CD8-positive, alpha-beta memory T cell (primary cell): Measurements from ENCODE around the gene FYN. TPM values are rescaled to one million over a fixed set of nuclear protein-coding genes. Genes with fewer than 3 reads are reported as not detected.
A peak's percentile ranks its signal among the peaks of the same experiment; 100 is the strongest.
"Not testable (repeated sequence)": the region's sequence is repeated elsewhere in the genome, so short reads cannot be mapped to it uniquely, and the experiment has no call there.

Source experiments
- CTCF ChIA-PET: fragments of 350-600 bp; sonication (Branson Sonifier 250); formaldehyde crosslinking; loops from one replicate; lab custom pipeline; 2021; ENCODE audit warnings: antibody characterized with exemption; lab: Charles Lee
- POLR2A ChIA-PET: fragments of 350-600 bp; sonication (Branson Sonifier 250); formaldehyde crosslinking; loops from one replicate; lab custom pipeline; 2021; ENCODE audit warnings: antibody characterized with exemption; lab: Charles Lee
- DNase-seq, 5 donors: peaks; one replicate each; pipeline versions ENCODE4 v3.0.0 to v3.0.0-alpha.2; 2020 to 2022; ENCODE audit warnings: mixed read lengths in 1 of 5
- H3K27ac ChIP-seq: one replicate; pipeline ENCODE4 v1.7.0; 2013; ENCODE audit warnings: low read depth, mild to moderate bottlenecking, low read length, moderate library complexity
- H3K27me3 ChIP-seq: 2 replicates; pipeline ENCODE4 v1.7.0; 2013; ENCODE audit warnings: low read length, mild to moderate bottlenecking; ENCODE audit not compliant: insufficient read depth, poor library complexity, severe bottlenecking
- H3K36me3 ChIP-seq: 2 replicates; pipeline ENCODE4 v1.7.0; 2013; ENCODE audit warnings: mild to moderate bottlenecking, low read length, moderate library complexity; ENCODE audit not compliant: insufficient read depth
- H3K4me1 ChIP-seq: 2 replicates; pipeline ENCODE4 v1.7.0; 2013; ENCODE audit warnings: mild to moderate bottlenecking, low read length, moderate library complexity; ENCODE audit not compliant: insufficient read depth
- H3K4me3 ChIP-seq: 2 replicates; pipeline ENCODE4 v1.7.0; 2013; ENCODE audit warnings: mild to moderate bottlenecking, low read length
- H3K9me3 ChIP-seq: 2 replicates; pipeline ENCODE4 v1.7.0; 2013; ENCODE audit warnings: mild to moderate bottlenecking, low read length
- H3K27ac Mint-ChIP-seq, 8 donors: one replicate each; pipeline ENCODE4 v1.8.0; 2020 to 2021; ENCODE audit warnings: mixed read lengths in 8 of 8, mild to moderate bottlenecking in 6 of 8, inconsistent platforms in 3 of 8, moderate library complexity in 3 of 8
- H3K27me3 Mint-ChIP-seq, 2 donors: one replicate each; pipeline ENCODE4 v1.8.0; 2020 to 2021; ENCODE audit warnings: mixed read lengths in 2 of 2, mild to moderate bottlenecking in 1 of 2, moderate library complexity in 1 of 2
- H3K36me3 Mint-ChIP-seq, 3 donors: one replicate each; pipeline ENCODE4 v1.8.0; 2020 to 2021; ENCODE audit warnings: mixed read lengths in 3 of 3, inconsistent platforms in 1 of 3, mild to moderate bottlenecking in 1 of 3
- H3K4me1 Mint-ChIP-seq, 3 donors: one replicate each; pipeline ENCODE4 v1.8.0; 2020 to 2021; ENCODE audit warnings: mixed read lengths in 3 of 3, inconsistent platforms in 1 of 3, mild to moderate bottlenecking in 1 of 3
- H3K4me3 Mint-ChIP-seq, 7 donors: one replicate each; pipeline ENCODE4 v1.8.0; 2020 to 2021; ENCODE audit warnings: mixed read lengths in 7 of 7, mild to moderate bottlenecking in 6 of 7, moderate library complexity in 4 of 7, inconsistent platforms in 2 of 7
- H3K9me3 Mint-ChIP-seq, 5 donors: one replicate each; pipeline ENCODE4 v1.8.0; 2020 to 2022; ENCODE audit warnings: mixed read lengths in 5 of 5, mild to moderate bottlenecking in 3 of 5, moderate library complexity in 2 of 5, inconsistent platforms in 1 of 5
- polyA plus RNA-seq: library from polyadenylated mRNA; unstranded; fragments of 300-500 nt; fragmentation: Illumina TruSeq; gene quantifications from one replicate; pipeline ENCODE4 v1.2.3, GENCODE V29; 2021
- total RNA-seq, 2 experiments: library from RNA; stranded (reverse); gene quantifications; one replicate each; pipeline ENCODE4 v1.2.3, GENCODE V29; 2021

Gene FYN
- total and polyA plus RNA-seq, 3 experiments from 2014 or later: 481 to 611 (median 491) TPM

GRCh38 chr6:111837641-111838500 is 35.4 kb downstream of the FYN start:
- peak overlapping the region; percentile 59 for H3K27ac ChIP-seq

GRCh38 chr6:111837007-111837406 is 36.2 kb downstream of the FYN start:
- ChIA-PET CTCF (no interaction called here), POLR2A (interaction anchor here (0.6 to 1.3 kb wide), 4 partner anchors 13 to 77 kb away, joined by 3 to 5 read pairs (median 4); partner anchors contain the start of gene FYN)
- peaks cover 0 to 44% (median 0%) of the 10 kb centered on the region in 3 donors for H3K4me1 Mint-ChIP-seq
- Histone ChIP-seq H3K36me3 (no peaks in the 10 kb centered on the region), H3K9me3 (no peaks in the 10 kb centered on the region), H3K4me3 (peak overlapping the region; percentile 37), H3K4me1 (peaks cover 97% of the 10 kb centered on the region), H3K27me3 (no peaks in the 10 kb centered on the region), H3K27ac (peak overlapping the region; percentile 59)
- H3K27ac Mint-ChIP-seq: peak overlapping the region in 7 of 8 donors; percentile 91 to 98 (median 95)
- H3K27me3 Mint-ChIP-seq: no peaks in the 10 kb centered on the region
- H3K4me3 Mint-ChIP-seq: peak overlapping the region; percentile 45 to 77 (median 69)
- H3K9me3 Mint-ChIP-seq: no peaks in the 10 kb centered on the region
- DNase-seq: peak in 4 of 5 donors; percentile 35 to 73 (median 68)
- peaks cover 0 to 38% (median 0%) of the 10 kb centered on the region in 3 donors for H3K36me3 Mint-ChIP-seq

More at GRCh38 chr6:111837641-111838500, 35.4 kb downstream of the FYN start:
- Histone ChIP-seq H3K4me3 (peak overlapping the region; percentile 37), H3K36me3 (no peaks in the 10 kb centered on the region), H3K27me3 (no peaks in the 10 kb centered on the region), H3K9me3 (no peaks in the 10 kb centered on the region), H3K4me1 (peaks cover 99% of the 10 kb centered on the region)
- Mint-ChIP-seq H3K4me3 (peak overlapping the region; percentile 45 to 77 (median 69)), H3K27ac (peak overlapping the region in 7 of 8 donors; percentile 91 to 98 (median 95)), H3K27me3 (no peaks in the 10 kb centered on the region), H3K36me3 (peaks cover 0 to 38% (median 0%) of the 10 kb centered on the region in 3 donors), H3K9me3 (no peaks in the 10 kb centered on the region), H3K4me1 (peaks cover 0 to 37% (median 0%) of the 10 kb centered on the region in 3 donors)
- CTCF ChIA-PET: no interaction called here
- peak in 2 of 5 donors; percentile 63 to 72 for DNase-seq
- POLR2A ChIA-PET: interaction anchor here (0.6 to 1.3 kb wide), 4 partner anchors 14 to 78 kb away, joined by 3 to 5 read pairs (median 4); partner anchors contain the start of gene FYN

- H3K4me3 Mint-ChIP-seq: peak overlapping the region in 4 of 7 donors; percentile 13 to 51 (median 42)
- CTCF ChIA-PET: interaction anchor here (0.9 kb wide), 1 partner anchor 8 kb away, joined by 3 read pairs; no protein-coding TSS in a partner anchor
- peak overlapping the region in 7 of 8 donors; percentile 75 to 98 (median 94) for H3K27ac Mint-ChIP-seq
- Histone ChIP-seq H3K36me3 (no peaks in the 10 kb centered on the region), H3K9me3 (no peaks in the 10 kb centered on the region), H3K27ac (no peak overlapping the region), H3K4me3 (no peak overlapping the region), H3K27me3 (no peaks in the 10 kb centered on the region), H3K4me1 (peaks cover 90% of the 10 kb centered on the region)
- H3K9me3 Mint-ChIP-seq: no peaks in the 10 kb centered on the region
- peaks cover 0 to 53% (median 0%) of the 10 kb centered on the region in 3 donors for H3K4me1 Mint-ChIP-seq
- no peak for DNase-seq
- no peaks in the 10 kb centered on the region for H3K27me3 Mint-ChIP-seq
- H3K36me3 Mint-ChIP-seq: peaks cover 0 to 42% (median 0%) of the 10 kb centered on the region in 3 donors
- POLR2A ChIA-PET: no interaction called here
Observed at GRCh38 chr6:111835807-111836206, 37.4 kb downstream of the FYN start.

- not testable (repeated sequence) for H3K4me3 ChIP-seq, H3K9me3 Mint-ChIP-seq, H3K36me3 ChIP-seq, H3K27me3 ChIP-seq, H3K27me3 Mint-ChIP-seq, DNase-seq, H3K9me3 ChIP-seq, H3K27ac ChIP-seq
- Mint-ChIP-seq H3K36me3 (peaks cover 0 to 43% (median 2%) of the 10 kb centered on the region in 3 donors), H3K4me1 (peaks cover 0 to 57% (median 0%) of the 10 kb centered on the region in 3 donors), H3K4me3 (peak overlapping the region in 5 of 7 donors; percentile 13 to 68 (median 47)), H3K27ac (peak overlapping the region in 7 of 8 donors; percentile 75 to 98 (median 94))
- peaks cover 89% of the 10 kb centered on the region for H3K4me1 ChIP-seq
- ChIA-PET POLR2A (interaction anchor here (1.2 kb wide), 1 partner anchor 8 kb away, joined by 6 read pairs; no protein-coding TSS in a partner anchor), CTCF (interaction anchor here (0.9 to 1.3 kb wide), 2 partner anchors 9 to 32 kb away, joined by 3 read pairs; no protein-coding TSS in a partner anchor)
Observed at GRCh38 chr6:111835398-111835797, 37.9 kb downstream of the FYN start.

- H3K36me3 Mint-ChIP-seq: peaks cover 0 to 44% (median 2%) of the 10 kb centered on the region in 3 donors
- no peak overlapping the region for H3K27ac ChIP-seq
- peak overlapping the region in 6 of 7 donors; percentile 5 to 61 (median 38) for H3K4me3 Mint-ChIP-seq
Observed at GRCh38 chr6:111834356-111834755, 38.9 kb downstream of the FYN start.

GRCh38 chr6:111832833-111833418 is 40.3 kb downstream of the FYN start:
- ChIA-PET CTCF (interaction anchor here (1.4 to 1.9 kb wide), 2 partner anchors 12 to 37 kb away, joined by 4 to 10 read pairs; no protein-coding TSS in a partner anchor), POLR2A (interaction anchor here (1.1 to 1.6 kb wide), 2 partner anchors 8 to 15 kb away, joined by 4 to 6 read pairs; no protein-coding TSS in a partner anchor)
- H3K9me3 Mint-ChIP-seq: no peaks in the 10 kb centered on the region
- Histone ChIP-seq H3K9me3 (no peaks in the 10 kb centered on the region), H3K27ac (no peak overlapping the region), H3K4me1 (peaks cover 70% of the 10 kb centered on the region), H3K27me3 (no peaks in the 10 kb centered on the region), H3K36me3 (peaks cover 6% of the 10 kb centered on the region), H3K4me3 (peak overlapping the region; percentile 5)
- peaks cover under 1 to 77% (median 1%) of the 10 kb centered on the region in 3 donors for H3K4me1 Mint-ChIP-seq
- peak overlapping the region; percentile 44 to 71 (median 60) for H3K4me3 Mint-ChIP-seq
- peaks cover 0 to 47% (median 4%) of the 10 kb centered on the region in 3 donors for H3K36me3 Mint-ChIP-seq
- H3K27me3 Mint-ChIP-seq: no peaks in the 10 kb centered on the region
- no peak for DNase-seq
- H3K27ac Mint-ChIP-seq: peak overlapping the region in 7 of 8 donors; percentile 75 to 98 (median 84)

More at GRCh38 chr6:111834356-111834755, 38.9 kb downstream of the FYN start:
- DNase-seq: no peak
- Histone ChIP-seq H3K9me3 (no peaks in the 10 kb centered on the region), H3K36me3 (no peaks in the 10 kb centered on the region), H3K27me3 (no peaks in the 10 kb centered on the region), H3K4me1 (peaks cover 84% of the 10 kb centered on the region), H3K4me3 (no peak overlapping the region)
- ChIA-PET CTCF (interaction anchor here (1.3 kb wide), 1 partner anchor 33 kb away, joined by 3 read pairs; no protein-coding TSS in a partner anchor), POLR2A (interaction anchor here (1.2 kb wide), 1 partner anchor 9 kb away, joined by 6 read pairs; no protein-coding TSS in a partner anchor)
- Mint-ChIP-seq H3K27me3 (no peaks in the 10 kb centered on the region), H3K27ac (peak overlapping the region in 7 of 8 donors; percentile 58 to 98 (median 91)), H3K4me1 (peaks cover 0 to 67% (median 0%) of the 10 kb centered on the region in 3 donors), H3K9me3 (no peaks in the 10 kb centered on the region)

- no peaks in the 10 kb centered on the region for H3K9me3 Mint-ChIP-seq
- Histone ChIP-seq H3K27ac (no peak overlapping the region), H3K36me3 (peaks cover 6% of the 10 kb centered on the region), H3K27me3 (no peaks in the 10 kb centered on the region), H3K4me3 (no peak overlapping the region), H3K4me1 (peaks cover 67% of the 10 kb centered on the region), H3K9me3 (no peaks in the 10 kb centered on the region)
- ChIA-PET POLR2A (no interaction called here), CTCF (no interaction called here)
- H3K4me3 Mint-ChIP-seq: no peak overlapping the region
- peaks cover 16 to 88% (median 17%) of the 10 kb centered on the region in 3 donors for H3K4me1 Mint-ChIP-seq
- no peaks in the 10 kb centered on the region for H3K27me3 Mint-ChIP-seq
- no peak for DNase-seq
- H3K36me3 Mint-ChIP-seq: peaks cover 0 to 56% (median 4%) of the 10 kb centered on the region in 3 donors
- peak overlapping the region in 5 of 8 donors; percentile 13 to 81 (median 55) for H3K27ac Mint-ChIP-seq
Observed at GRCh38 chr6:111831408-111831807, 41.8 kb downstream of the FYN start.
